Hepatocyte (in vitro differentiated cells): ENCODE measurements around the gene IL17REL. TPM values are rescaled to one million over a fixed set of nuclear protein-coding genes. Genes with fewer than 3 reads are reported as not detected.

ENCODE experiments used
- DNase-seq: peaks from one replicate; pipeline ENCODE4 v3.0.0-alpha.2; 2016; ENCODE audit warnings: low spot score
- H2AFZ ChIP-seq: fragments of 200-600 bp; sonication (generic); 2 replicates; pipeline ENCODE4 v1.6.0; 2016; ENCODE audit warnings: antibody characterized with exemption, mild to moderate bottlenecking
- H3K27ac ChIP-seq: fragments of 200-600 bp; sonication (generic); 2 replicates; pipeline ENCODE4 v1.5.1; 2016; ENCODE audit warnings: mild to moderate bottlenecking
- H3K27me3 ChIP-seq: fragments of 200-600 bp; sonication (generic); 2 replicates; pipeline ENCODE4 v1.6.1; 2016
- H3K36me3 ChIP-seq: fragments of 200-600 bp; sonication (generic); replicated peaks from 2 replicates; pipeline ENCODE4 v1.5.1; 2016; ENCODE audit warnings: low read depth; ENCODE audit not compliant: insufficient read depth
- H3K4me1 ChIP-seq: fragments of 200-600 bp; sonication (generic); 2 replicates; pipeline ENCODE4 v1.5.1; 2016; ENCODE audit warnings: mild to moderate bottlenecking, moderate library complexity; ENCODE audit not compliant: insufficient read depth
- H3K4me2 ChIP-seq: fragments of 200-600 bp; sonication (generic); 2 replicates; pipeline ENCODE4 v1.6.0; 2016
- H3K4me3 ChIP-seq: fragments of 200-600 bp; sonication (generic); 2 replicates; pipeline ENCODE4 v1.5.1; 2016; ENCODE audit warnings: mild to moderate bottlenecking
- H3K79me2 ChIP-seq: fragments of 200-600 bp; sonication (generic); 2 replicates; pipeline ENCODE4 v1.6.0; 2017; ENCODE audit warnings: mild to moderate bottlenecking
- H3K9me2 ChIP-seq: fragments of 200-600 bp; sonication (generic); replicated peaks from 2 replicates; pipeline ENCODE4 v1.6.0; 2017; ENCODE audit warnings: mild to moderate bottlenecking; ENCODE audit not compliant: insufficient read depth
- H3K9me3 ChIP-seq: fragments of 200-600 bp; sonication (generic); 2 replicates; pipeline ENCODE4 v1.5.1; 2016; ENCODE audit warnings: low read depth, mild to moderate bottlenecking
- H4K20me1 ChIP-seq: fragments of 200-600 bp; sonication (generic); 2 replicates; pipeline ENCODE4 v1.6.0; 2016; ENCODE audit warnings: mild to moderate bottlenecking; ENCODE audit not compliant: insufficient read depth, poor library complexity, severe bottlenecking
- EZH2 ChIP-seq: fragments of 200-600 bp; sonication (generic); IDR thresholded peaks from 2 replicates; pipeline ENCODE4 v1.6.1; 2016; ENCODE audit warnings: antibody characterized with exemption, mild to moderate bottlenecking, borderline replicate concordance
- EZH2phosphoT487 ChIP-seq: fragments of 200-600 bp; sonication (generic); IDR thresholded peaks from one replicate; pipeline ENCODE4 v1.6.1; 2018; ENCODE audit warnings: antibody characterized with exemption, mild to moderate bottlenecking, low read depth, moderate library complexity; ENCODE audit not compliant: unreplicated experiment, severe bottlenecking
- WGBS: methylation state at CpG from one replicate; pipeline ENCODE4 v1.1.6; 2016; ENCODE audit warnings: low lambda C conversion rate; ENCODE audit errors: missing lambda C conversion rate; 5-methylcytosine and 5-hydroxymethylcytosine counted together
- polyA plus RNA-seq: library from polyadenylated mRNA; unstranded; fragments of >200 nt; fragmentation: Nextera tagmentation; extraction: Ambion mirVana; gene quantifications from 2 replicates; pipeline ENCODE4 v1.2.1, GENCODE V29; 2016
- total RNA-seq: library from RNA; depleted of rRNA; stranded (reverse); fragments of >200 nt; gene quantifications from 2 replicates; pipeline ENCODE4 v1.2.3, GENCODE V29; 2014
- TF ChIP-seq, protein P1 (sequence below): fragments of 200-600 bp; sonication (generic); IDR thresholded peaks from 2 replicates; pipeline ENCODE4 v1.5.1; 2016; ENCODE audit warnings: antibody characterized with exemption, mild to moderate bottlenecking; ENCODE audit not compliant: poor library complexity

IL17REL gene
- total and polyA plus RNA-seq, 2 experiments from 2014 or later = not detected

GRCh38 chr22:50034126-50035081, 21.8 kb upstream of the IL17REL start:
- peaks cover 7% of the 10 kb centered on the region for H3K9me3 ChIP-seq
- peaks cover 4% of the 10 kb centered on the region for H3K4me1 ChIP-seq
- H4K20me1 ChIP-seq = no peaks in the 10 kb centered on the region
- no peak for DNase-seq
- TF ChIP-seq, protein P1, sequence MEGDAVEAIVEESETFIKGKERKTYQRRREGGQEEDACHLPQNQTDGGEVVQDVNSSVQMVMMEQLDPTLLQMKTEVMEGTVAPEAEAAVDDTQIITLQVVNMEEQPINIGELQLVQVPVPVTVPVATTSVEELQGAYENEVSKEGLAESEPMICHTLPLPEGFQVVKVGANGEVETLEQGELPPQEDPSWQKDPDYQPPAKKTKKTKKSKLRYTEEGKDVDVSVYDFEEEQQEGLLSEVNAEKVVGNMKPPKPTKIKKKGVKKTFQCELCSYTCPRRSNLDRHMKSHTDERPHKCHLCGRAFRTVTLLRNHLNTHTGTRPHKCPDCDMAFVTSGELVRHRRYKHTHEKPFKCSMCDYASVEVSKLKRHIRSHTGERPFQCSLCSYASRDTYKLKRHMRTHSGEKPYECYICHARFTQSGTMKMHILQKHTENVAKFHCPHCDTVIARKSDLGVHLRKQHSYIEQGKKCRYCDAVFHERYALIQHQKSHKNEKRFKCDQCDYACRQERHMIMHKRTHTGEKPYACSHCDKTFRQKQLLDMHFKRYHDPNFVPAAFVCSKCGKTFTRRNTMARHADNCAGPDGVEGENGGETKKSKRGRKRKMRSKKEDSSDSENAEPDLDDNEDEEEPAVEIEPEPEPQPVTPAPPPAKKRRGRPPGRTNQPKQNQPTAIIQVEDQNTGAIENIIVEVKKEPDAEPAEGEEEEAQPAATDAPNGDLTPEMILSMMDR = no peak
- TF ChIP-seq EZH2 (no peak), EZH2phosphoT487 (no peak)
- no peak overlapping the region for H3K4me3 ChIP-seq
- H3K9me2 ChIP-seq = no peaks in the 10 kb centered on the region
- no peaks in the 10 kb centered on the region for H3K27me3 ChIP-seq
- H3K4me2 ChIP-seq = no peak overlapping the region
- no peaks in the 10 kb centered on the region for H3K79me2 ChIP-seq
- WGBS = 89% methylated on average over 42 of the region's 43 CpGs
- H3K36me3 ChIP-seq = no peaks in the 10 kb centered on the region
- H2AFZ ChIP-seq = no peak overlapping the region
- no peak overlapping the region for H3K27ac ChIP-seq

GRCh38 chr22:50032941-50033601, 20.5 kb upstream of the IL17REL start:
- Histone ChIP-seq H3K9me3 (no peaks in the 10 kb centered on the region), H3K27me3 (no peaks in the 10 kb centered on the region), H3K36me3 (no peaks in the 10 kb centered on the region), H4K20me1 (no peaks in the 10 kb centered on the region), H3K79me2 (no peaks in the 10 kb centered on the region), H3K4me2 (no peak overlapping the region), H3K4me3 (no peak overlapping the region), H3K4me1 (peaks cover 4% of the 10 kb centered on the region), H2AFZ (no peak overlapping the region), H3K27ac (no peak overlapping the region), H3K9me2 (no peaks in the 10 kb centered on the region)
- WGBS = 88% methylated on average over 23 of the region's 23 CpGs
- no peak for TF ChIP-seq EZH2phosphoT487
- no peak for TF ChIP-seq EZH2
- TF ChIP-seq, protein P1 = no peak
- DNase-seq = no peak

DNA sequence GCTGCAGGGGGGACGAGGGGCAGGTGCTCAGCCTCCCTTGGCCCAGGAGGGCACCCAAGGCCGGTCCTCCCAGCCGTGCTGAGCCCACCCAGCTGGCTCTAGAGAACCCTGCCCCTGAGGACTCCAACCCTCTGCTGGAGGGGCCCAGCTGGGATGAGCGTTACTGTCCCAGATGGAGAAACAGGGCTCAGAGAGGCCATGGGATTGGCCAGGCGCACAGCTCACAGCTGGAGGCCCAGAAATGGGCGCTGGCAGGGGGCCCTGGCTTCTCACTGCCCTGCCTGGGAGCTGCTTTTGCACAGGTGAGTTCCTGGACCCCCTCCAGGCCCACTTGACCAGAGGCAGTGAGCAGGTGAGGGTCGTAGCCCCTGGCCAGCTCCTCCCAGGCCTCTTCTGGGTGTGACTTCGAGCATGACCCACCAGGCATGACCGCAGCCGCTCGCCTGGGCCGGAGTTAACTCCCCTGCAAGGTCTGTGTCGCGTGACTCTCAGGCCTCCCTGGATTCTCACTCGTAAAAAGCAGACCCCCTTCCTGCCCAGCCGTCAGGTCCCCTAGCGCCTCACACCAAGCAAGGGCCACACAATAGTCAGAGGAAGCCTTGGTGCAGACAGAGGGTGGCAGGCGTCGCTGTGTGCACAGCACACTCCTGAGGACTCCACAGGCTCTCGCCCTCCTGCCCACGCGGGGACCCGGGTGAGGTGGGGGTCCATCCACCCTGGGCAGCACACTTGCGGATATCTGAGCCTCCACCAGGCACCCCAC, 19.7 kb upstream of the IL17REL start:
- TF ChIP-seq, protein P1 = no peak
- TF ChIP-seq EZH2 (no peak), EZH2phosphoT487 (no peak)
- no peak for DNase-seq
- no peaks in the 10 kb centered on the region for H4K20me1 ChIP-seq
- 87% methylated on average over 23 of the region's 24 CpGs for WGBS
- no peaks in the 10 kb centered on the region for H3K9me2 ChIP-seq
- H3K4me1 ChIP-seq = peaks cover 4% of the 10 kb centered on the region
- no peak overlapping the region for H3K4me2 ChIP-seq
- no peak overlapping the region for H2AFZ ChIP-seq
- no peaks in the 10 kb centered on the region for H3K9me3 ChIP-seq
- no peaks in the 10 kb centered on the region for H3K36me3 ChIP-seq
- H3K27ac ChIP-seq = no peak overlapping the region
- H3K4me3 ChIP-seq = no peak overlapping the region
- no peaks in the 10 kb centered on the region for H3K27me3 ChIP-seq
- H3K79me2 ChIP-seq = no peaks in the 10 kb centered on the region
